H1 (cell line): Measurements from ENCODE around the gene PIGA. TPM values are rescaled to one million over a fixed set of nuclear protein-coding genes. Genes with fewer than 3 reads are reported as not detected.

Experiments
- CTCF ChIA-PET: fragments of 300-600 bp; sonication (Branson Sonifier 250); formaldehyde crosslinking; loops from one replicate; lab custom pipeline; 2021; ENCODE audit not compliant: partially characterized antibody; lab: Charles Lee
- POLR2A ChIA-PET: fragments of 300-600 bp; sonication (Branson Sonifier 250); formaldehyde crosslinking; loops from one replicate; lab custom pipeline; 2021; ENCODE audit warnings: inconsistent platforms; ENCODE audit not compliant: partially characterized antibody; lab: Charles Lee
- DNase-seq, 2 experiments: peaks; one replicate each; pipeline versions ENCODE4 v3.0.0 to v3.0.0-alpha.2; 2010 to 2022; ENCODE audit warnings: low spot score in 2 of 2, low read depth in 1 of 2, mixed read lengths in 1 of 2
- FAIRE-seq: peaks from 2 replicates; lab custom pipeline; 2011; peaks lifted over from hg19 to GRCh38; lab: Jason Lieb, UNC
- H2AFZ ChIP-seq: 2 replicates; pipeline ENCODE4 v1.8.1; 2012; ENCODE audit warnings: low read length, inconsistent platforms
- H2AK5ac ChIP-seq: 2 replicates; pipeline ENCODE4 v1.6.1; 2013; ENCODE audit warnings: low read depth, low read length
- H2BK120ac ChIP-seq: replicated peaks from 2 replicates; pipeline ENCODE3; 2013; ENCODE audit warnings: low read depth, low read length, inconsistent platforms
- H2BK12ac ChIP-seq: 2 replicates; pipeline ENCODE4 v1.6.1; 2013; ENCODE audit warnings: low read depth, low read length
- H2BK15ac ChIP-seq: 2 replicates; pipeline ENCODE4 v1.6.1; 2013; ENCODE audit warnings: low read length
- H2BK20ac ChIP-seq: 2 replicates; pipeline ENCODE4 v1.6.1; 2013; ENCODE audit warnings: low read length
- H2BK5ac ChIP-seq: 2 replicates; pipeline ENCODE4 v1.6.1; 2013; ENCODE audit warnings: low read depth, low read length
- H3K14ac ChIP-seq: 2 replicates; pipeline ENCODE4 v1.6.1; 2013; ENCODE audit warnings: inconsistent platforms; ENCODE audit not compliant: insufficient read length
- H3K18ac ChIP-seq: 2 replicates; pipeline ENCODE4 v1.6.1; 2013; ENCODE audit warnings: low read length; ENCODE audit errors: extremely low read depth
- H3K23ac ChIP-seq: 2 replicates; pipeline ENCODE4 v1.6.1; 2013; ENCODE audit warnings: inconsistent platforms; ENCODE audit not compliant: insufficient read length
- H3K23me2 ChIP-seq: 2 replicates; pipeline ENCODE4 v1.6.1; 2013; ENCODE audit warnings: low read depth, low read length
- H3K27ac ChIP-seq: 2 replicates; pipeline ENCODE4 v1.6.1; 2011; ENCODE audit warnings: low read depth, low read length, inconsistent platforms
- H3K27me3 ChIP-seq, 4 experiments: replicated peaks in 1 of 4; 1 replicate in 1 of 4; 2 replicates in 3 of 4; pipeline versions ENCODE4 v1.6.1 to v1.8.1; 2011 to 2013; ENCODE audit warnings: low read length in 3 of 4, mild to moderate bottlenecking in 3 of 4, inconsistent platforms in 2 of 4, mixed read lengths in 2 of 4, moderate library complexity in 1 of 4; ENCODE audit not compliant: control insufficient read depth in 3 of 4, insufficient read depth in 3 of 4; ENCODE audit errors: extremely low read depth in 1 of 4
- H3K36me3 ChIP-seq, 4 experiments: 2 replicates each; pipeline versions ENCODE4 v1.6.1 to v1.8.1; 2011 to 2013; ENCODE audit warnings: mild to moderate bottlenecking in 4 of 4, low read length in 3 of 4, moderate library complexity in 2 of 4, control low read depth in 1 of 4, inconsistent platforms in 1 of 4; ENCODE audit not compliant: insufficient read depth in 4 of 4, control insufficient read depth in 2 of 4
- H3K4ac ChIP-seq: replicated peaks from 2 replicates; pipeline ENCODE3; 2013; ENCODE audit warnings: low read length, low read depth, mixed read lengths, inconsistent platforms; ENCODE audit not compliant: insufficient read length
- H3K4me1 ChIP-seq, 4 experiments: replicated peaks in 1 of 4; 1 replicate in 1 of 4; 2 replicates in 3 of 4; pipeline versions ENCODE4 v1.6.1 to v1.8.1; 2011 to 2013; ENCODE audit warnings: low read length in 3 of 4, inconsistent platforms in 2 of 4, mixed read lengths in 1 of 4; ENCODE audit not compliant: insufficient read depth in 4 of 4, control insufficient read depth in 3 of 4
- H3K4me2 ChIP-seq, 2 experiments: 2 replicates each; pipeline versions ENCODE4 v1.6.1 to v1.8.1; 2011 to 2013; ENCODE audit warnings: low read depth in 2 of 2, low read length in 2 of 2, control low read depth in 1 of 2, inconsistent platforms in 1 of 2, mild to moderate bottlenecking in 1 of 2; ENCODE audit not compliant: insufficient read depth in 1 of 2
- H3K4me3 ChIP-seq, 4 experiments: fragments of 200-600, 300-600 bp in 1 of 4; sonication (generic), shearing (Covaris generic), sonication (Bioruptor Twin) in 1 of 4; 2 replicates each; pipeline versions ENCODE4 v1.5.1 to v1.8.1; 2011 to 2016; ENCODE audit warnings: low read length in 4 of 4, low read depth in 3 of 4, control low read depth in 2 of 4, inconsistent platforms in 2 of 4, mild to moderate bottlenecking in 2 of 4, mixed read lengths in 1 of 4, moderate library complexity in 1 of 4; ENCODE audit not compliant: insufficient read depth in 2 of 4; ENCODE audit errors: extremely low read depth in 1 of 4
- H3K56ac ChIP-seq: replicated peaks from 2 replicates; pipeline ENCODE3; 2013; ENCODE audit warnings: low read depth, mild to moderate bottlenecking, mixed read lengths, low read length, inconsistent platforms; ENCODE audit not compliant: insufficient read length
- H3K79me1 ChIP-seq: 2 replicates; pipeline ENCODE4 v1.6.1; 2013; ENCODE audit warnings: low read depth, low read length, control low read depth
- H3K79me2 ChIP-seq, 2 experiments: 2 replicates each; pipeline versions ENCODE4 v1.6.1 to v1.8.1; 2012 to 2013; ENCODE audit warnings: low read length in 2 of 2, mild to moderate bottlenecking in 2 of 2, inconsistent platforms in 1 of 2; ENCODE audit not compliant: insufficient read depth in 2 of 2, control insufficient read depth in 1 of 2
- H3K9ac ChIP-seq, 4 experiments: replicated peaks in 1 of 4; 1 replicate in 1 of 4; 2 replicates in 3 of 4; pipeline versions ENCODE4 v1.6.1 to v1.8.1; 2011 to 2013; ENCODE audit warnings: low read depth in 3 of 4, low read length in 3 of 4, control low read depth in 2 of 4, mild to moderate bottlenecking in 2 of 4, moderate library complexity in 2 of 4, inconsistent platforms in 1 of 4; ENCODE audit errors: extremely low read depth in 1 of 4
- H3K9me3 ChIP-seq, 2 experiments: 2 replicates each; pipeline versions ENCODE4 v1.6.1 to v1.8.1; 2012 to 2013; ENCODE audit warnings: mild to moderate bottlenecking in 2 of 2, moderate library complexity in 2 of 2, control low read depth in 1 of 2, inconsistent platforms in 1 of 2, low read depth in 1 of 2, low read length in 1 of 2, mixed read lengths in 1 of 2; ENCODE audit not compliant: insufficient read depth in 2 of 2
- H4K20me1 ChIP-seq, 2 experiments: replicated peaks in 1 of 2; 2 replicates each; pipeline versions ENCODE3 to v1.8.1; 2011 to 2013; ENCODE audit warnings: inconsistent platforms in 2 of 2, low read length in 2 of 2, mild to moderate bottlenecking in 1 of 2; ENCODE audit not compliant: insufficient read depth in 2 of 2, control insufficient read depth in 1 of 2
- H4K5ac ChIP-seq: 2 replicates; pipeline ENCODE4 v1.6.1; 2013; ENCODE audit warnings: low read length, low read depth, mixed read lengths, inconsistent platforms; ENCODE audit not compliant: insufficient read length
- H4K8ac ChIP-seq: 2 replicates; pipeline ENCODE4 v1.8.0; 2013; ENCODE audit warnings: mild to moderate bottlenecking, moderate library complexity, low read length, inconsistent platforms; ENCODE audit not compliant: insufficient read depth; ENCODE audit errors: extremely low read depth
- H4K91ac ChIP-seq: replicated peaks from 2 replicates; pipeline ENCODE3; 2013; ENCODE audit warnings: low read length, mixed read lengths, inconsistent platforms; ENCODE audit not compliant: insufficient read length
- ASH2L ChIP-seq: fragments of 200-600, 300-600 bp; sonication (generic); IDR thresholded peaks from one replicate; pipeline ENCODE4 v1.7.1; 2017; ENCODE audit warnings: low read length
- CBX8 ChIP-seq: fragments of 300-800, 300-1000 bp; sonication (generic); IDR thresholded peaks from 2 replicates; pipeline ENCODE4 v1.7.1; 2016; ENCODE audit warnings: low read depth, low read length, borderline replicate concordance
- CREB1 ChIP-seq: IDR thresholded peaks from 2 replicates; pipeline ENCODE4 v1.6.1; 2012; ENCODE audit warnings: inconsistent platforms
- EP300 ChIP-seq, 2 experiments: IDR thresholded peaks; 1 replicate in 1 of 2; 2 replicates in 1 of 2; pipeline ENCODE4 v1.6.1; 2011 to 2012; ENCODE audit warnings: low read depth in 2 of 2, low read length in 2 of 2, mild to moderate bottlenecking in 2 of 2, borderline replicate concordance in 1 of 2, inconsistent platforms in 1 of 2, moderate library complexity in 1 of 2
- HDAC6 ChIP-seq: IDR thresholded peaks from one replicate; pipeline ENCODE4 v1.7.1; 2012; ENCODE audit warnings: low read depth, mild to moderate bottlenecking, inconsistent platforms, low read length, moderate library complexity
- MAX ChIP-seq: IDR thresholded peaks from 2 replicates; pipeline ENCODE4 v1.6.1; 2012; ENCODE audit warnings: inconsistent platforms
- RBBP5 ChIP-seq: IDR thresholded peaks from 2 replicates; pipeline ENCODE4 v1.7.1; 2012; ENCODE audit warnings: low read depth, mild to moderate bottlenecking, inconsistent platforms, low read length, moderate library complexity, borderline replicate concordance
- RFX5 ChIP-seq: IDR thresholded peaks from 2 replicates; pipeline ENCODE4 v1.6.1; 2011; ENCODE audit warnings: low read depth, low read length, improper control_type of control experiment, borderline replicate concordance
- RNF2 ChIP-seq: fragments of 200-900, 300-1000 bp; sonication (generic); IDR thresholded peaks from 2 replicates; pipeline ENCODE4 v1.7.1; 2016; ENCODE audit warnings: borderline replicate concordance, low read depth, mild to moderate bottlenecking, antibody characterized with exemption, low read length; ENCODE audit not compliant: poor library complexity, severe bottlenecking; ENCODE audit errors: missing control alignments
- SIRT6 ChIP-seq: IDR thresholded peaks from one replicate; pipeline ENCODE4 v1.7.1; 2012; ENCODE audit warnings: low read length, inconsistent platforms
- TBP ChIP-seq: IDR thresholded peaks from 2 replicates; pipeline ENCODE4 v1.6.1; 2011; ENCODE audit warnings: low read depth, low read length, improper control_type of control experiment
- TEAD4 ChIP-seq: IDR thresholded peaks from 2 replicates; pipeline ENCODE4 v1.6.1; 2012; ENCODE audit warnings: low read depth, low read length, inconsistent platforms, mixed read lengths
- WGBS, 2 experiments: shearing (Covaris generic) in 1 of 2; methylation state at CpG; one replicate each; pipeline versions ENCODE4 v1.1.6 to v1.1.7; 2013 to 2015; ENCODE audit warnings: low lambda C conversion rate in 2 of 2, mixed read lengths in 2 of 2, inconsistent platforms in 1 of 2, low coverage in 1 of 2, missing lambda C conversion rate in 1 of 2; ENCODE audit not compliant: insufficient replicate concordance in 2 of 2, insufficient coverage in 1 of 2, insufficient read length in 1 of 2; ENCODE audit errors: extremely low coverage in 1 of 2, missing lambda C conversion rate in 1 of 2; 5-methylcytosine and 5-hydroxymethylcytosine counted together
- polyA plus RNA-seq, 7 experiments: library from polyadenylated mRNA; depleted of rRNA in 3 of 7; stranded (reverse) in 5 of 7; unstranded in 2 of 7; fragments of >200 nt in 5 of 7; fragments of 200-250 nt in 2 of 7; gene quantifications; 1 replicate in 5 of 7; 2 replicates in 1 of 7; 4 replicates in 1 of 7; pipeline versions ENCODE4 v1.2.1 to v1.2.3, GENCODE V29; 2011 to 2013; ENCODE audit warnings: missing spikeins in 2 of 7, mixed read lengths in 2 of 7
- total RNA-seq: library from RNA; stranded (reverse); fragmentation: NEBNext Ultra II Directional; extraction: Animal tissue kit (Norgen Biotek cat#: 25700); gene quantifications from 2 replicates; pipeline ENCODE4 v1.2.1, GENCODE V29; 2021

PIGA gene
- total and polyA plus RNA-seq, 2 of the 8 experiments (the other 6 are each of a cell fraction or from before 2014, with no cell fraction given), result 5.0 to 13.4 TPM

- Histone ChIP-seq H3K27ac (no peak overlapping the region), H3K4me1 (no peaks in the 10 kb centered on the region), H4K5ac (no peak overlapping the region), H2BK20ac (no peak overlapping the region), H3K4ac (no peak overlapping the region), H3K36me3 (no peaks in the 10 kb centered on the region), H3K23me2 (no peaks in the 10 kb centered on the region), H3K9me3 (no peaks in the 10 kb centered on the region), H3K79me2 (no peaks in the 10 kb centered on the region), H2AFZ (no peak overlapping the region), H3K56ac (no peak overlapping the region), H3K18ac (no peak overlapping the region), H3K79me1 (no peaks in the 10 kb centered on the region), H2AK5ac (no peak overlapping the region), H4K91ac (no peak overlapping the region), H3K9ac (no peak overlapping the region), H2BK12ac (no peak overlapping the region), H3K4me2 (no peak overlapping the region), H3K27me3 (no peaks in the 10 kb centered on the region), H3K4me3 (no peak overlapping the region), H3K23ac (no peak overlapping the region), H3K14ac (no peak overlapping the region), H4K8ac (no peak overlapping the region), H4K20me1 (no peaks in the 10 kb centered on the region), H2BK120ac (no peak overlapping the region), H2BK15ac (no peak overlapping the region), H2BK5ac (no peak overlapping the region)
- ChIA-PET POLR2A (no interaction called here), CTCF (interaction anchor here (0.6 to 1.0 kb wide), 2 partner anchors 14 to 100 kb away, joined by 3 read pairs; no protein-coding TSS in a partner anchor)
- DNase-seq, result no peak
- no peak for FAIRE-seq
- 89% methylated on average over 8 of the region's 9 CpGs; no CpG with 5 or more reads in 1 of the 2 experiments for WGBS, 2 experiments
- no peak for TF ChIP-seq SIRT6
- TF ChIP-seq CBX8, result no peak
- TF ChIP-seq HDAC6, result no peak
- TF ChIP-seq EP300 (IDR thresholded peaks at IDR 0.05; ENCODE audit: borderline replicate concordance in 1 of 2, low read depth in 2 of 2, low read length in 2 of 2), result no peak
- TF ChIP-seq RFX5, result no peak
- TF ChIP-seq MAX, result no peak
- TF ChIP-seq TBP, result no peak
- no peak for TF ChIP-seq ASH2L
- no peak for TF ChIP-seq CREB1
- no peak for TF ChIP-seq RNF2
- no peak for TF ChIP-seq RBBP5
- no peak for TF ChIP-seq TEAD4
These were observed 31.4 kb upstream of the PIGA start for GRCh38 chrX:15366506-15367352.
